Measurements from ENCODE around the gene APOB.
"Not testable (repeated sequence)": the region's sequence is repeated elsewhere in the genome, so short reads cannot be mapped to it uniquely, and the experiment has no call there.

Gene APOB

GRCh38 chr2:21034156-21034971 lies 9.5 kb downstream of the APOB start:
- DNase-seq (ENCODE audit: low read depth in 2 of 2, low spot score in 1 of 2), result no peak

DNA sequence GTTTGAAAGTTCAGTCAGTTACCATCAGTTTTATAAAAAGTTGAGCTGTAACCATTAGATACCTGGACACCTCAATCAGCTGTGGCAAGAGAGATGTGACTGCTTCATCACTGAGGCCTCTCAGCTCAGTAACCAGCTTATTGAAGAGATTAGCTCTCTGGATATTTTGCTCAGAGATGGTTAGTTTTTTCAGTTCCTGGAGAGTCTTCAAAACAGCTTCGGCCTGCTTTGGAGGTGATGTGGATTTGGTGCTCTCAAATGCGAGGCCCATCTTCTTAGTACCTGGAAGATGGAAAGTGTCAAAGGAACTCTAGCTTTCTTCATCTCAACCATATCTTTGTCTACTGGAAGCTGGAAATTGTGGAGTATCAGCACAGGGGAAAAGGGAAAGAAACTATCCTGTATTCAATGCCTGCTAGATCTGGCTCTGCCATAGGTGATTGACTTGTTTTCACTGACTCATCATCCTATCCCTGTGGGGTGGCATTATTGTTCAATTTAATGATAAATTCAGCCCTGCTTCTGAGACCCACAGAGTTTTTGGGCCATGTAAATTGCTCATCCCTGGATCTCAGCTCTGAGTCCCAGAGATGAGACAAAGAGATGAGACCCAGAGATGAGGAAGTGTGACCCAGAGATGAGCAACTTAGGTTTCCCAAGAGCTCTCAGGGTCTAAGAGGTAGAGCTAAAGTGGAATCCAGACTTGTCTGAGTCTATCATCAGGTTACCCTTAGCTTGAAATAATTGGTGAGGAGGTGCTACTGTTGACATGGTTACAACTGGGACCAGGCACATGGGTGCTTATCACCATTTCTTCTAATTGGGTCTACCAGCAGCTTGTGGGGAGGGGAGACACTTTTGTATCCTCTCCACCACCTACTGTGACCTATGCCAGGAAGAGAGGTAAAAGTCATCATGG lies 10.4 kb downstream of the APOB start:
- DNase-seq (ENCODE audit: low read depth in 2 of 2, low spot score in 1 of 2), result no peak

DNA sequence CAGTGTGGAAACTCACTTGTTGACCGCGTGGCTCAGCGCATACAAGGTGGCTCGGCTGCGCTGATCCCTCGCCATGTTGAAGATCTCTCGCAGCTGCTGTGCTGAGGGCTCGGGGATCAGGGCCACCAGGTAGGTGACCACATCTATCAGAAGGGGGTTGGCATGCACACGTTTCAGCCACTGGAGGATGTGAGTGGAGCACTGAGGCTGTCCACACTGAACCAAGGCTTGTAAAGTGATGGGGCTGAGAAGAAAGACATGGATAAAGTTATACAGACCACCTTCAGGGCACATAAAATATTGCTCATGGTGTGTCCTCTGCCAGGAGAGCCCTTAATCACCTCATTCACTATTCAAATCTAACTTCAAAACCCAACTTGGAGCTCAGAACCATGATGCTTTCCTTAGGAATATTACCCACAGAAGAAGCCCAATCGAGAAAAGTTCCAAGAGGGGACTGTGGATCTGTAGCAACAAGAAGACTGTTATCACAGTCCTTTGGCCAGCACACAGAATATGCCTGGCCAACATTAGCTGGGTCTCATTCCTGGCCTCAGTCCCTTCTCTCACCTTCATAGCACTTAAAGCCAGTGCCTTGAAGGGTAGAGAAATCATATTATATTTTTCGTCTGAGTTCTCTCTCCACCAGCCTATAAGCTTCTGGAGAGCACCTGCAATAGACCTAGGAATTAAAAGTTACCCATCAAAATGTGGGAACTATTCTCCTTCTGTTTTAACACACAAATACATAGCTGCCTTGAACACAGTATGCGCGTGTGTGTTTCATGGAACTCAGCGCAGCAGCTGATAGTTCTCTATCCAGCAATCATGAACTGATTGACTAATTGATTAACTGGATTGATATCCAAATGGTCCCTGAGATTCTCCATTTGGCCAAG lies 11.3 kb downstream of the APOB start:
- DNase-seq (ENCODE audit: low read depth in 2 of 2, low spot score in 1 of 2), result no peak

DNA sequence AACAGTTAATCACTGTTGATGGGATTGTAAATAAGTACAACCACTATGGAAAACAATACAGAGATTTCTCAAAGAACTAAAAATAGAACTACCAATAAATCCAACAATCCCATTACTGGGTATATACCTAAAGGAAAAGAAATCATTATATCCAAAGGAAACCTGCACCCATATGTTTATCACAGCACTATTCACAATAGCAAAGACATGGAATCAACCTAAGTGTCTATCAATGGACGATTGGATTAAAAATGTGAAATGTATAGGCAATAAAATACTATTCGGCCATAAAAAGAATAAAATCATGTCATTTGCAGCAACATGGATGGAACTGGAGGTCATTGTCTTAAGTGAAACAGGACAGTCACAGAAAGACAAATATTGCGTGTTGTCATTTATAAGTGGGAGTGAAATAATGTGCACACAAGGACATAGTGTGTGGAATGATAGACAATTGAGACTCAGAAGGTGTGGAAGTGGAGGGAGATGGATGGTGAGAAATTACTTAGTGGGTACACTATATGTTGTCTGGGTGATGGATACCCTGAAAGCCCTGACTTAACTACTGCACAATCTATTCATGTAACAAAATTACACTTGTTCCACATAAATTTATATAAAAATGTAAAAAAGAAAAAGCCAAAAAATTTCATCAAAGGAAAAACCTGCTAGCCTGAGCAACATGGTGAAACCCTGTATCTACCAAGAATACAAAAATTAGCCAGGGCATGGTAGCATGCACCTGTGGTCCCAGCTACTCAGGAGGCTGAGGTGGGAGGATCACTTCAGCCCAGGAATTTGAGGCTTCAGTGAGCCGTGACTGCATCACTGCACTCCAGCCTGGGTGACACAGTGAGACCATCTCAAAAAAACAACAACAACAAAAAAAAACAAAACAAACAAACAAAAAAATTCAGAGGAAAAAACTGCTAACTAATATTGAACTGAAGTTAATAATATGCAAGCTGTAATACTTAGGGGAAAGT lies 12.6 kb downstream of the APOB start:
- no peak for DNase-seq (ENCODE audit: low read depth in 2 of 2, low spot score in 1 of 2)

DNA sequence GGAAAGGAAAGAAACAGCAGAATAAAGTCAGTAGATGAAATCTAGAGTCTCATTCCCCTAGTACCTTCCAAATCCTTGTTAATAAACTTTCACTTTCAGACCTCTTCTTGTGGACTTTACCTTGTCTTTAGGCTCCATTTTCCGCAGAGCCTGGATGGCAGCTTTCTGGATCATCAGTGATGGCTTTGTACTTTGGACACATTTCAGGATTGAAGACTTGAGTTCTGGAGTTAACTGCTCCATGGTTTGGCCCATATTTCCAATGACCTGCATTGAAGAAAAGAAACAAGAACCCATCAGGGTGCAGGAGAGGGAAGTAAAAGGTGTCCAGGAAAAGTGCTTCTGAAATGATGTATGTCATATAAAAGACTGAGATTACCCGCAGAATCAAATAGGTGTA lies 14.4 kb downstream of the APOB start:
- no peak for DNase-seq (ENCODE audit: low read depth in 2 of 2, low spot score in 1 of 2)

DNA sequence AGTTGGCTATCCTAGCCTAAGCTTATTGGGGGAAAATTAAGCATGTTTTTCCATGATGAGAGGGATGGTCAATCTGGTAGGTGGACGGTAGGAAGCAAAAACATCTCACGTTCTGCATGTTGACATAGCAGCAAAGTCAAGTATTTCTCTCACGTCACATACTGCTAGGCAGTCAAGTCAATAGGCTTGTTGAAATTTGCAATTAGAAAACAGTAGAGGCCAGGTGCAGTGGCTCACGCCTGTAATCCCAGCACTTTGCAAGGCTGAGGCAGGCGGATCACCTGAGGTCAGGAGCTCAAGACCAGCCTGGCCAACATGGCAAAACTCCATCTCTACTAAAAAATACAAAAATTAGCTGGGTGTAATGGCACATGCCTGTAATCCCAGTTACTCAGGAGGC lies 14.9 kb downstream of the APOB start:
- not testable (repeated sequence) for DNase-seq (ENCODE audit: low read depth in 2 of 2, low spot score in 1 of 2)

GRCh38 chr2:21028021-21028947 lies 15.6 kb downstream of the APOB start:
- no peak for DNase-seq (ENCODE audit: low read depth in 2 of 2, low spot score in 1 of 2)

GRCh38 chr2:21026479-21027282 lies 17.2 kb downstream of the APOB start:
- DNase-seq (ENCODE audit: low read depth in 2 of 2, low spot score in 1 of 2), result no peak

DNA sequence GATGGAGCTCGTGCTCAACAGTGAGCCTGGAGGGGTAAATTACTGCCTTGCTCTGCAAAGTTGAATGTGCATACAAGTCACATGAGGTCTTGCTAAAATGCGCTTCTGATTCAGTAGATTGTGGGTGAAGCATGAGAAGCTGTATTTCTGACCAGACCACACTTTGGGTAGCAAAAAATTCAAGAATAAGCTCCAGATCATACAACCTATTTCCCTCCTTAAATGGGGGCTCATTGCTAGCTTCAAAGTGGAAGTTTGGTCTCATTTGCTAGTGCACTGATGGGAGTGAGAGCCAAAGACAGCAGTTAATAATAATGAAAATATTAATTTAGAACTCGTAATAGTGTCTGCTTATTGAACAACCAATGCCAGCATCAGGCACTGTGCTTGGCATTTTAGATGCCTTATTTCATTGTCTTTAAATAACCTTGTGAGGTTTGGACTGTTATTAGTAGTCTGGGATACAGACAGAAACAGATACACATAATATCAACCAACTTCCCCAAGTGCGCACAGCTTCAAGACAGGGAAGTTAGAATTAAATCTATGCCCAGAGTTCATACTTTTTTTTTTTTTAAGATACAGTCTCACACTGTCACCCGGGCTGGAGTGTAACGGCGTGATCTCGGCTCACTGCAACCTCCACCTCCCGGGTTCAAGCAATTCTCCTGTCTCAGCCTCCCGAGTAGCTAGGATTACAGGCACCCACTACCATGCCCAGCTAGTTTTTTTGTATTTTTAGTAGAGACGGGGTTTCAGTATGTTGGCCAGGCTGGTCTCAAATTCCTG lies 18.0 kb downstream of the APOB start:
- no peak for DNase-seq (ENCODE audit: low read depth in 2 of 2, low spot score in 1 of 2)

- no peak for DNase-seq (ENCODE audit: low read depth in 2 of 2, low spot score in 1 of 2)
Measured at GRCh38 chr2:21024722-21025389, 19.0 kb downstream of the APOB start.

- no peak for DNase-seq (ENCODE audit: low read depth in 2 of 2, low spot score in 1 of 2)
Measured at GRCh38 chr2:21024198-21024597, 19.7 kb downstream of the APOB start.

GRCh38 chr2:21023419-21024181 lies 20.3 kb downstream of the APOB start:
- DNase-seq (ENCODE audit: low read depth in 2 of 2, low spot score in 1 of 2), result no peak

GRCh38 chr2:21022792-21023367 lies 21.0 kb downstream of the APOB start:
- no peak for DNase-seq (ENCODE audit: low read depth in 2 of 2, low spot score in 1 of 2)

DNA sequence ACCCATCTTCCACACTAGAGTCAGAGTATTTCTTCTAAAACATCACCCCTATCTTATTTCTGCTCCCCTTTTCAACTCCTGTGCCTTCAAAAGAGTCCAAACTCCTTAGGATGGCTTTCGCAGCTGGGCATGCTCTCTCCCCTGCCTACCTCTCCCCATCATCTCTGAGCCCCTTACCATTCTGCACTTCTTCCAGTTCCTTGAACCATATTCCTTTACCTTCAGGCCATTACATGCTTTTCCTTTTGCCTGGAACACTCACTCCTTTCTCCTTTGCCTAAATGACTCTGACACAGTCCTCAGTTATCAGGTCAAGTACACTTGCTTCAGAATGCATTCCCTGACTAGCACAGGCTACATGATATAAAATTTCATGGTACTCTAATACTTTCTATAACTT lies 22.4 kb downstream of the APOB start:
- DNase-seq (ENCODE audit: low read depth in 2 of 2, low spot score in 1 of 2), result no peak

- DNase-seq (ENCODE audit: low read depth in 2 of 2, low spot score in 1 of 2), result no peak
Measured at GRCh38 chr2:21020668-21021288, 23.1 kb downstream of the APOB start.
